HG03039 (cell line): ENCODE results near the gene TWIST2.

Source experiments
- ATAC-seq: cut with Tn5 transposase; IDR thresholded peaks from one replicate; pipeline ENCODE4 v1.9.1; 2021; ENCODE audit warnings: mild to moderate bottlenecking, moderate library complexity; ENCODE audit not compliant: unreplicated experiment

The TWIST2 gene

GRCh38 chr2:238847841-238848690 lies at the start of gene TWIST2:
TSS of gene TWIST2 (plus strand) at chr2:238848085. CDS start at chr2:238848216, 131 bp downstream.
- ATAC-seq: no peak

GRCh38 chr2:238801791-238802190 lies 46.1 kb upstream of the TWIST2 start:
- no peak for ATAC-seq

GRCh38 chr2:238802957-238803356 lies 44.9 kb upstream of the TWIST2 start:
- no peak for ATAC-seq

GRCh38 chr2:238803996-238804870 lies 43.7 kb upstream of the TWIST2 start:
- no peak for ATAC-seq

- ATAC-seq: no peak
These were observed 39.1 kb upstream of the TWIST2 start for GRCh38 chr2:238808761-238809160.

- no peak for ATAC-seq
These were observed 37.6 kb upstream of the TWIST2 start for GRCh38 chr2:238810321-238810720.

- ATAC-seq: no peak
These were observed 36.6 kb upstream of the TWIST2 start for GRCh38 chr2:238811293-238811692.

GRCh38 chr2:238811759-238812158 lies 36.1 kb upstream of the TWIST2 start:
- no peak for ATAC-seq

- ATAC-seq: no peak
These were observed 34.8 kb upstream of the TWIST2 start for GRCh38 chr2:238813109-238813508.

GRCh38 chr2:238814815-238815214 lies 33.1 kb upstream of the TWIST2 start:
- no peak for ATAC-seq

- no peak for ATAC-seq
These were observed 31.6 kb upstream of the TWIST2 start for GRCh38 chr2:238816291-238816690.

GRCh38 chr2:238817382-238817781 lies 30.5 kb upstream of the TWIST2 start:
- no peak for ATAC-seq

GRCh38 chr2:238817891-238818290 lies 30.0 kb upstream of the TWIST2 start:
- ATAC-seq: no peak

- ATAC-seq: no peak
These were observed 29.3 kb upstream of the TWIST2 start for GRCh38 chr2:238818561-238818960.

GRCh38 chr2:238820197-238820596 lies 27.7 kb upstream of the TWIST2 start:
- no peak for ATAC-seq

GRCh38 chr2:238820916-238821315 lies 27.0 kb upstream of the TWIST2 start:
- ATAC-seq: no peak

GRCh38 chr2:238821391-238821790 lies 26.5 kb upstream of the TWIST2 start:
- ATAC-seq: no peak

GRCh38 chr2:238821944-238822670 lies 25.8 kb upstream of the TWIST2 start:
- no peak for ATAC-seq

- ATAC-seq: no peak
These were observed 24.9 kb upstream of the TWIST2 start for GRCh38 chr2:238822955-238823354.

- ATAC-seq: no peak
These were observed 16.7 kb upstream of the TWIST2 start for GRCh38 chr2:238831177-238831576.

GRCh38 chr2:238834982-238835381 lies 12.9 kb upstream of the TWIST2 start:
- no peak for ATAC-seq
